IPS DF 4.7 (cell line): ENCODE data around the gene SPN.
"Not testable (repeated sequence)": the region's sequence is repeated elsewhere in the genome, so short reads cannot be mapped to it uniquely, and the experiment has no call there.

Experiments
- DNase-seq: peaks from one replicate; pipeline ENCODE4 v3.0.0-alpha.2; 2013; ENCODE audit warnings: low spot score; ENCODE audit errors: extremely low read depth

The SPN gene

GRCh38 chr16:29701214-29701555, 38.1 kb downstream of the SPN start:
- DNase-seq: no peak

- DNase-seq: no peak
These were observed 39.2 kb downstream of the SPN start for GRCh38 chr16:29702269-29702668.

GRCh38 chr16:29705030-29705429, 42.0 kb downstream of the SPN start:
- no peak for DNase-seq

- not testable (repeated sequence) for DNase-seq
These were observed 44.1 kb downstream of the SPN start for GRCh38 chr16:29707160-29707559.

GRCh38 chr16:29708917-29709600, 46.0 kb downstream of the SPN start:
- peak; percentile 95 for DNase-seq

- not testable (repeated sequence) for DNase-seq
These were observed 46.6 kb downstream of the SPN start for GRCh38 chr16:29709657-29710056.

- DNase-seq: no peak
These were observed 47.5 kb downstream of the SPN start for GRCh38 chr16:29710227-29711219.

GRCh38 chr16:29712809-29713208, 49.8 kb downstream of the SPN start:
- no peak for DNase-seq

GRCh38 chr16:29714396-29714795, 51.3 kb downstream of the SPN start:
- no peak for DNase-seq

- DNase-seq: no peak
These were observed 51.9 kb downstream of the SPN start for GRCh38 chr16:29714972-29715371.

GRCh38 chr16:29717113-29717512, 54.1 kb downstream of the SPN start:
- DNase-seq: no peak

- no peak for DNase-seq
These were observed 56.0 kb downstream of the SPN start for GRCh38 chr16:29719063-29719462.
